ENCODE measurements around the gene WNK1. TPM values are rescaled to one million over a fixed set of nuclear protein-coding genes. Genes with fewer than 3 reads are reported as not detected.

Gene WNK1
- total and polyA plus RNA-seq, 2 of the 8 experiments (the other 6 are each of a cell fraction or from before 2014, with no cell fraction given), result 88.2 to 157 TPM

- no peak for DNase-seq (ENCODE audit: low read depth in 1 of 2, low spot score in 2 of 2)
- Histone ChIP-seq H3K4me1 (replicated peaks in 1 of 4; ENCODE audit: control insufficient read depth in 3 of 4, insufficient read depth in 4 of 4, low read length in 3 of 4) (no peaks in the 10 kb centered on the region), H3K36me3 (ENCODE audit: control insufficient read depth in 2 of 4, insufficient read depth in 4 of 4, low read length in 3 of 4) (peaks cover 11 to 81% (median 43%) of the 10 kb centered on the region in 4 experiments), H2BK120ac (replicated peaks; ENCODE audit: low read depth, low read length) (no peak overlapping the region), H2BK15ac (ENCODE audit: low read length) (no peak overlapping the region), H3K18ac (ENCODE audit: extremely low read depth, low read length) (no peak overlapping the region), H2AK5ac (ENCODE audit: low read depth, low read length) (no peak overlapping the region), H4K8ac (ENCODE audit: extremely low read depth, insufficient read depth, low read length) (no peak overlapping the region), H3K14ac (ENCODE audit: insufficient read length) (no peak overlapping the region), H3K79me2 (ENCODE audit: control insufficient read depth in 1 of 2, insufficient read depth in 2 of 2, low read length in 2 of 2) (no peaks in the 10 kb centered on the region), H2AFZ (ENCODE audit: low read length) (no peak overlapping the region), H2BK5ac (ENCODE audit: low read depth, low read length) (no peak overlapping the region), H3K23me2 (ENCODE audit: low read depth, low read length) (no peaks in the 10 kb centered on the region; the same call in 1 of the 2 replicates), H3K4me3 (ENCODE audit: extremely low read depth in 1 of 4, insufficient read depth in 2 of 4, low read depth in 3 of 4, low read length in 4 of 4) (no peak overlapping the region), H3K4me2 (ENCODE audit: insufficient read depth in 1 of 2, low read depth in 2 of 2, low read length in 2 of 2) (no peak overlapping the region), H4K5ac (ENCODE audit: insufficient read length, low read depth, low read length) (no peak overlapping the region), H3K27ac (ENCODE audit: low read depth, low read length) (no peak overlapping the region), H3K79me1 (ENCODE audit: low read depth, low read length) (no peaks in the 10 kb centered on the region), H3K9me3 (ENCODE audit: insufficient read depth in 2 of 2, low read depth in 1 of 2, low read length in 1 of 2) (no peaks in the 10 kb centered on the region), H3K9ac (replicated peaks in 1 of 4; ENCODE audit: extremely low read depth in 1 of 4, low read depth in 3 of 4, low read length in 3 of 4) (no peak overlapping the region), H3K56ac (replicated peaks; ENCODE audit: insufficient read length, low read depth, low read length) (no peak overlapping the region), H3K27me3 (replicated peaks in 1 of 4; ENCODE audit: control insufficient read depth in 3 of 4, extremely low read depth in 1 of 4, insufficient read depth in 3 of 4, low read length in 3 of 4) (no peaks in the 10 kb centered on the region), H4K91ac (replicated peaks; ENCODE audit: insufficient read length, low read length) (no peak overlapping the region), H3K4ac (replicated peaks; ENCODE audit: insufficient read length, low read depth, low read length) (no peak overlapping the region), H4K20me1 (replicated peaks in 1 of 2; ENCODE audit: control insufficient read depth in 1 of 2, insufficient read depth in 2 of 2, low read length in 2 of 2) (peaks cover 4 to 7% of the 10 kb centered on the region in 2 experiments), H2BK20ac (ENCODE audit: low read length) (no peak overlapping the region), H3K23ac (ENCODE audit: insufficient read length) (no peak overlapping the region), H2BK12ac (ENCODE audit: low read depth, low read length) (no peak overlapping the region)
- POLR2A ChIA-PET (ENCODE audit: partially characterized antibody), result interaction anchor here (0.9 kb wide), 1 partner anchor 48 kb away, joined by 3 read pairs; no protein-coding TSS in a partner anchor
- 83 to 100% methylated on average over 1 to 3 of the region's 3 CpGs for WGBS, 2 experiments (ENCODE audit: extremely low coverage in 1 of 2, insufficient coverage in 1 of 2, insufficient read length in 1 of 2, insufficient replicate concordance in 2 of 2, low coverage in 1 of 2, low lambda C conversion rate in 2 of 2, missing lambda C conversion rate in 1 of 2)
- CTCF ChIA-PET (ENCODE audit: partially characterized antibody), result interaction anchor here (0.7 to 1.3 kb wide), 2 partner anchors 300 to 330 kb away, joined by 3 to 4 read pairs; no protein-coding TSS in a partner anchor
- no peak for FAIRE-seq
- no peak for TF ChIP-seq SRF (IDR thresholded peaks at IDR 0.05; ENCODE audit: low read depth, low read length)
- no peak for TF ChIP-seq SP2 (IDR thresholded peaks at IDR 0.05; ENCODE audit: low read length)
- no peak for TF ChIP-seq EGR1 (IDR thresholded peaks at IDR 0.05; ENCODE audit: borderline replicate concordance, low read depth, low read length)
- no peak for TF ChIP-seq NANOG (IDR thresholded peaks at IDR 0.05; ENCODE audit: insufficient read depth, low read depth, low read length, poor library complexity, severe bottlenecking)
- TF ChIP-seq CREB1 (IDR thresholded peaks at IDR 0.05), result no peak
- no peak for TF ChIP-seq CTCF (IDR thresholded peaks at IDR 0.05; ENCODE audit: control extremely low read depth in 1 of 3, insufficient read depth in 1 of 3, low read depth in 1 of 3, low read length in 3 of 3)
- TF ChIP-seq, protein P1, sequence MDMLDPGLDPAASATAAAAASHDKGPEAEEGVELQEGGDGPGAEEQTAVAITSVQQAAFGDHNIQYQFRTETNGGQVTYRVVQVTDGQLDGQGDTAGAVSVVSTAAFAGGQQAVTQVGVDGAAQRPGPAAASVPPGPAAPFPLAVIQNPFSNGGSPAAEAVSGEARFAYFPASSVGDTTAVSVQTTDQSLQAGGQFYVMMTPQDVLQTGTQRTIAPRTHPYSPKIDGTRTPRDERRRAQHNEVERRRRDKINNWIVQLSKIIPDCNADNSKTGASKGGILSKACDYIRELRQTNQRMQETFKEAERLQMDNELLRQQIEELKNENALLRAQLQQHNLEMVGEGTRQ (IDR thresholded peaks at IDR 0.05; ENCODE audit: low read length), result no peak
- TF ChIP-seq CBX8 (IDR thresholded peaks at IDR 0.05; ENCODE audit: borderline replicate concordance, low read depth, low read length), result no peak
These were observed 157.5 kb downstream of the WNK1 start for GRCh38 chr12:909861-910260.

Measured in H1 (cell line).